Measurements from ENCODE around the gene KCNC4.

The KCNC4 gene

DNA sequence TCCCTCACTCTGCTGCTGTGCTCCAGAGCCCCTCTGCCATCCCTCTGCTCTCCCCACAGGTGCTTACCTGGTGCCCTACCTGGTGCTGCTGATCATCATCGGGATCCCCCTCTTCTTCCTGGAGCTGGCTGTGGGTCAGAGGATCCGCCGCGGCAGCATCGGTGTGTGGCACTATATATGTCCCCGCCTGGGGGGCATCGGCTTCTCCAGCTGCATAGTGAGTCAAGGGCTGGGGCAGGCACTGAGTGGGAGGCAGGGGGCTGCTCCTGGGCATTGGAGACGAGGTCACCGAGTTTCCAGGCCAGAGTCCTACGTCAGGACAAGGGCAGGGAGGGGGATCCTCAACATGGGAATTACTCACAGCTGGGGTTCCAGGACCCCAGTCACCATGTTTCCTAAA, 38.1 kb upstream of the KCNC4 start:
- TF ChIP-seq RAD21 (IDR thresholded peaks at IDR 0.05; ENCODE audit: low read depth) (no peak), TCF12 (IDR thresholded peaks at IDR 0.05; ENCODE audit: low read depth) (no peak), ZBTB7A (IDR thresholded peaks at IDR 0.05; ENCODE audit: low read depth) (no peak), CREB1 (IDR thresholded peaks at IDR 0.05; ENCODE audit: low read depth) (no peak), NFIC (IDR thresholded peaks at IDR 0.05) (no peak), FOXM1 (IDR thresholded peaks at IDR 0.05; ENCODE audit: borderline replicate concordance, low read depth) (no peak), YY1 (IDR thresholded peaks at IDR 0.05; ENCODE audit: low read depth) (no peak), TEAD4 (IDR thresholded peaks at IDR 0.05) (no peak), EGR1 (IDR thresholded peaks at IDR 0.05) (no peak), CEBPB (IDR thresholded peaks at IDR 0.05) (no peak), TAF1 (IDR thresholded peaks at IDR 0.05; ENCODE audit: low read depth) (no peak), EP300 (IDR thresholded peaks at IDR 0.05; ENCODE audit: borderline replicate concordance) (no peak)
- TF ChIP-seq, protein P1, sequence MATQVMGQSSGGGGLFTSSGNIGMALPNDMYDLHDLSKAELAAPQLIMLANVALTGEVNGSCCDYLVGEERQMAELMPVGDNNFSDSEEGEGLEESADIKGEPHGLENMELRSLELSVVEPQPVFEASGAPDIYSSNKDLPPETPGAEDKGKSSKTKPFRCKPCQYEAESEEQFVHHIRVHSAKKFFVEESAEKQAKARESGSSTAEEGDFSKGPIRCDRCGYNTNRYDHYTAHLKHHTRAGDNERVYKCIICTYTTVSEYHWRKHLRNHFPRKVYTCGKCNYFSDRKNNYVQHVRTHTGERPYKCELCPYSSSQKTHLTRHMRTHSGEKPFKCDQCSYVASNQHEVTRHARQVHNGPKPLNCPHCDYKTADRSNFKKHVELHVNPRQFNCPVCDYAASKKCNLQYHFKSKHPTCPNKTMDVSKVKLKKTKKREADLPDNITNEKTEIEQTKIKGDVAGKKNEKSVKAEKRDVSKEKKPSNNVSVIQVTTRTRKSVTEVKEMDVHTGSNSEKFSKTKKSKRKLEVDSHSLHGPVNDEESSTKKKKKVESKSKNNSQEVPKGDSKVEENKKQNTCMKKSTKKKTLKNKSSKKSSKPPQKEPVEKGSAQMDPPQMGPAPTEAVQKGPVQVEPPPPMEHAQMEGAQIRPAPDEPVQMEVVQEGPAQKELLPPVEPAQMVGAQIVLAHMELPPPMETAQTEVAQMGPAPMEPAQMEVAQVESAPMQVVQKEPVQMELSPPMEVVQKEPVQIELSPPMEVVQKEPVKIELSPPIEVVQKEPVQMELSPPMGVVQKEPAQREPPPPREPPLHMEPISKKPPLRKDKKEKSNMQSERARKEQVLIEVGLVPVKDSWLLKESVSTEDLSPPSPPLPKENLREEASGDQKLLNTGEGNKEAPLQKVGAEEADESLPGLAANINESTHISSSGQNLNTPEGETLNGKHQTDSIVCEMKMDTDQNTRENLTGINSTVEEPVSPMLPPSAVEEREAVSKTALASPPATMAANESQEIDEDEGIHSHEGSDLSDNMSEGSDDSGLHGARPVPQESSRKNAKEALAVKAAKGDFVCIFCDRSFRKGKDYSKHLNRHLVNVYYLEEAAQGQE (IDR thresholded peaks at IDR 0.05; ENCODE audit: low read depth): no peak
- TF ChIP-seq, protein P2, sequence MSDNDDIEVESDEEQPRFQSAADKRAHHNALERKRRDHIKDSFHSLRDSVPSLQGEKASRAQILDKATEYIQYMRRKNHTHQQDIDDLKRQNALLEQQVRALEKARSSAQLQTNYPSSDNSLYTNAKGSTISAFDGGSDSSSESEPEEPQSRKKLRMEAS (IDR thresholded peaks at IDR 0.05): no peak
- TF ChIP-seq, protein P3, sequence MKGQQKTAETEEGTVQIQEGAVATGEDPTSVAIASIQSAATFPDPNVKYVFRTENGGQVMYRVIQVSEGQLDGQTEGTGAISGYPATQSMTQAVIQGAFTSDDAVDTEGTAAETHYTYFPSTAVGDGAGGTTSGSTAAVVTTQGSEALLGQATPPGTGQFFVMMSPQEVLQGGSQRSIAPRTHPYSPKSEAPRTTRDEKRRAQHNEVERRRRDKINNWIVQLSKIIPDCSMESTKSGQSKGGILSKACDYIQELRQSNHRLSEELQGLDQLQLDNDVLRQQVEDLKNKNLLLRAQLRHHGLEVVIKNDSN (IDR thresholded peaks at IDR 0.05): no peak

DNA sequence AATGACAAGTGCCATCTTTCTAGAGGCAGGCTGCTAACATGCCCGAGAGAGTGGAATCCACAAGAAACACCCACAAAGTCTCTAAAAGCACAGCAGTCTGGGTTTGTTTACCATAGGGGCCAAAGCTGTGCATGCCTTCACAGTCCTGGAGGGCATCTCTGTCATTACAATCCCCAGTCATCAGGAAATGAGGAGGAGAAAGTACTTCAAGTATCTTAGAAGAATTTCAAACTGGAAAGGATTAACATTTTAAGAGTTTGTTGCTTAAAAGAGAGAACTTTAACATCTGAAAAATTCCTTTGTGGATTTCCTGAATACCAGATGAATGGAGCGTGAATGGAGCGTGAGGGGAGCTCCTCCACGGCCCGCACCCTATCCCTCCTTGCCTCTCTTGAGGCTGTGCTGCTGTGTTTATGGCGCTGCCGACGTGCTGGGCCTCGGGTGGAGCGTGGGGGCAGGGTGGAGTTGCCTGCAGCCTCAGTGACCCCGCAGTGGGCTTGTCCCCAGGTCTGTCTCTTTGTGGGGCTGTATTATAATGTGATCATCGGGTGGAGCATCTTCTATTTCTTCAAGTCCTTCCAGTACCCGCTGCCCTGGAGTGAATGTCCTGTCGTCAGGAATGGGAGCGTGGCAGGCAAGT, 36.5 kb upstream of the KCNC4 start:
- TF ChIP-seq, protein P3 (IDR thresholded peaks at IDR 0.05): no peak
- TF ChIP-seq CEBPB (IDR thresholded peaks at IDR 0.05) (no peak), NFIC (IDR thresholded peaks at IDR 0.05) (no peak), RAD21 (IDR thresholded peaks at IDR 0.05; ENCODE audit: low read depth) (no peak), EP300 (IDR thresholded peaks at IDR 0.05; ENCODE audit: borderline replicate concordance) (no peak), CREB1 (IDR thresholded peaks at IDR 0.05; ENCODE audit: low read depth) (no peak), EGR1 (IDR thresholded peaks at IDR 0.05) (no peak), TAF1 (IDR thresholded peaks at IDR 0.05; ENCODE audit: low read depth) (no peak), TEAD4 (IDR thresholded peaks at IDR 0.05) (no peak), ZBTB7A (IDR thresholded peaks at IDR 0.05; ENCODE audit: low read depth) (no peak), YY1 (IDR thresholded peaks at IDR 0.05; ENCODE audit: low read depth) (no peak), TCF12 (IDR thresholded peaks at IDR 0.05; ENCODE audit: low read depth) (no peak), FOXM1 (IDR thresholded peaks at IDR 0.05; ENCODE audit: borderline replicate concordance, low read depth) (no peak)
- TF ChIP-seq, protein P1 (IDR thresholded peaks at IDR 0.05; ENCODE audit: low read depth): no peak
- TF ChIP-seq, protein P2 (IDR thresholded peaks at IDR 0.05): no peak

DNA sequence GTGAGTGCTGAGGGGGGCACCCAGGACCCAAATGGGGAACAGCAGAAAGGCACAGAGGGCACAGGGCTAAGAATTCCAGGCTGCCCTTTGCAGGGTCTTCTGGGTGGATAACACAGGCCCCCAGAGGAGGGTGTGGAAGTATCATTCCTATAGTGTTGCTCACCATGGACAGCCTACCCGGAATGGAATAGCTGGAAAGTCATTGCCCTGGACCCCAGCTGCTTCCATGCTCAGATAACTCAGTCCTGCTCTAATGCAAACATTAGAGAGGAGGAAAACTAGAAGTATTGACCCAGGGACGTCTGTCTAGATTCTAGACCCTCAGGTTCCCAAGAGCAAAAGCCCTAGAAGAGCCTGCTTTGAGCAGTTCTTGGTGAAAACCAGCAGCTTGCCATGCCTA, 35.2 kb upstream of the KCNC4 start:
- no peak for TF ChIP-seq EGR1 (IDR thresholded peaks at IDR 0.05)
- TF ChIP-seq, protein P2 (IDR thresholded peaks at IDR 0.05): no peak
- no peak for TF ChIP-seq TEAD4 (IDR thresholded peaks at IDR 0.05)
- no peak for TF ChIP-seq EP300 (IDR thresholded peaks at IDR 0.05; ENCODE audit: borderline replicate concordance)
- TF ChIP-seq ZBTB7A (IDR thresholded peaks at IDR 0.05; ENCODE audit: low read depth): no peak
- TF ChIP-seq NFIC (IDR thresholded peaks at IDR 0.05): no peak
- TF ChIP-seq RAD21 (IDR thresholded peaks at IDR 0.05; ENCODE audit: low read depth): no peak
- TF ChIP-seq CEBPB (IDR thresholded peaks at IDR 0.05): no peak
- TF ChIP-seq CREB1 (IDR thresholded peaks at IDR 0.05; ENCODE audit: low read depth): no peak
- no peak for TF ChIP-seq TCF12 (IDR thresholded peaks at IDR 0.05; ENCODE audit: low read depth)
- TF ChIP-seq, protein P3 (IDR thresholded peaks at IDR 0.05): no peak
- TF ChIP-seq FOXM1 (IDR thresholded peaks at IDR 0.05; ENCODE audit: borderline replicate concordance, low read depth): no peak
- no peak for TF ChIP-seq TAF1 (IDR thresholded peaks at IDR 0.05; ENCODE audit: low read depth)
- TF ChIP-seq, protein P1 (IDR thresholded peaks at IDR 0.05; ENCODE audit: low read depth): no peak
- no peak for TF ChIP-seq YY1 (IDR thresholded peaks at IDR 0.05; ENCODE audit: low read depth)

Measured in Ishikawa (cell line).